ENCODE data around the gene CDK5RAP3. TPM values are rescaled to one million over a fixed set of nuclear protein-coding genes. Genes with fewer than 3 reads are reported as not detected.
"Not testable (repeated sequence)": the region's sequence is repeated elsewhere in the genome, so short reads cannot be mapped to it uniquely, and the experiment has no call there.

The CDK5RAP3 gene
- polyA plus RNA-seq, 1 donor from 2014 or later, result 80.0 TPM

DNA sequence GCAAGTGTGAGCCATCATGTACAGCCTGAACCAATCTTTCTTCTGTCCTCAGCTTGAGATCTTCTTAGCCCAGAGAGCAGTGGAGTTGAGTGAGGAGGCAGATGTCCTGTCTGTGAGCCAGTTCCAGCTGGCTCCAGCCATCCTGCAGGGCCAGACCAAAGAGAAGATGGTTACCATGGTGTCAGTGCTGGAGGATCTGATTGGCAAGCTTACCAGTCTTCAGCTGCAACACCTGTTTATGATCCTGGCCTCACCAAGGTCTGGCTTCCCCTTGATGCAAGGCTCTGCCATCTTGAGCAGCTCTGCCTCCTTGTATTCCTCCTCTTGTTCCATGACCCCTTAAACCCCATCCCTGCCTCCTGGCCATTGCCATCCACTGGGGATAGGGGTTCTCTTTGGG is 9.6 kb downstream of the CDK5RAP3 start:
- peak overlapping the region in 1 of 3 donors; percentile 20 for H3K27ac Mint-ChIP-seq
- peaks cover 3% of the 10 kb centered on the region for H3K36me3 Mint-ChIP-seq
- H3K4me1 Mint-ChIP-seq, result peaks cover 0 to 2% (median 0%) of the 10 kb centered on the region in 3 donors
- H3K27me3 Mint-ChIP-seq, result no peaks in the 10 kb centered on the region
- H3K9me3 Mint-ChIP-seq, result no peaks in the 10 kb centered on the region
- H3K4me3 Mint-ChIP-seq, result no peak overlapping the region

DNA sequence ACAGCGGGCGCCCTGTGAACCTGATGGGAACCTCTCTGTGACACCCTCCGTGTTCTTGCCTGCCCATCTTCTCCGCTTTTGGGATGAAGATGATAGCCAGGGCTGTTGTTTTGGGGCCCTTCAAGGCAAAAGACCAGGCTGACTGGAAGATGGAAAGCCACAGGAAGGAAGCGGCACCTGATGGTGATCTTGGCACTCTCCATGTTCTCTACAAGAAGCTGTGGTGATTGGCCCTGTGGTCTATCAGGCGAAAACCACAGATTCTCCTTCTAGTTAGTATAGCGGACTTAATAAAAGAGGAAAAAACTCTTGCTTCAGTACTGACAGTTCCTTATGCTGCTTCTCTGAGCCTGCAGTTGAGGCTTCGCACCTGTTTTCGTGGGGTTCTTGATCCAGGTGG is 10.5 kb downstream of the CDK5RAP3 start:
- H3K27me3 Mint-ChIP-seq, result no peaks in the 10 kb centered on the region
- no peak overlapping the region for H3K4me3 Mint-ChIP-seq
- H3K4me1 Mint-ChIP-seq, result no peaks in the 10 kb centered on the region
- H3K36me3 Mint-ChIP-seq, result peaks cover 3% of the 10 kb centered on the region
- H3K27ac Mint-ChIP-seq, result no peak overlapping the region
- H3K9me3 Mint-ChIP-seq, result no peaks in the 10 kb centered on the region

DNA sequence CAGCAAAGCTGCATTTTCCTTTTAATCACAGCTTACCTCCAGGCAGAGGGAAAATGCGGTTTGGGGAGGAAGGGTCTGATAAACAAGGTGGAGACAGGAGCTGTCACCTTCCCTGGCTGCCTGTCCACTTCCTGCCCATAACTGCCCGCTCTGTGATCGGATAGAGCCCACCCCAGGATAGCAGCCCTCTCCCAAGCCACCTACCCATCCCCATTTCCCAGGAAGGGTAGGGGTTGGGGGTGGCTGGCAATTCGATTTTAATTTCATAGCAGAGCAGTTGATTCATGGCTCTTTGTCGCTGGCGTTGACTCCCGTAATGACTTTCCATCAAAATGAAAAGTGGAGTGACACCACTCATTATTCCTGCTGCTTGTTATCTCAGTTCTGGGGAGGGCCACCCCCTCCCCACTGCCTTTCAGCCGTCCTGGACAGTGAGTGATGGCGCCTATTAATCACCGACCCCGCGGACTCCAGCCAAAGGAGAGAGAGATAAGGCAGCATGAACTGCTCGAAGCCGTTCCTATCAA is 11.2 kb downstream of the CDK5RAP3 start:
- Mint-ChIP-seq H3K4me1 (no peaks in the 10 kb centered on the region), H3K27me3 (no peaks in the 10 kb centered on the region), H3K27ac (no peak overlapping the region), H3K4me3 (no peak overlapping the region), H3K36me3 (peaks cover 3% of the 10 kb centered on the region), H3K9me3 (no peaks in the 10 kb centered on the region)

DNA sequence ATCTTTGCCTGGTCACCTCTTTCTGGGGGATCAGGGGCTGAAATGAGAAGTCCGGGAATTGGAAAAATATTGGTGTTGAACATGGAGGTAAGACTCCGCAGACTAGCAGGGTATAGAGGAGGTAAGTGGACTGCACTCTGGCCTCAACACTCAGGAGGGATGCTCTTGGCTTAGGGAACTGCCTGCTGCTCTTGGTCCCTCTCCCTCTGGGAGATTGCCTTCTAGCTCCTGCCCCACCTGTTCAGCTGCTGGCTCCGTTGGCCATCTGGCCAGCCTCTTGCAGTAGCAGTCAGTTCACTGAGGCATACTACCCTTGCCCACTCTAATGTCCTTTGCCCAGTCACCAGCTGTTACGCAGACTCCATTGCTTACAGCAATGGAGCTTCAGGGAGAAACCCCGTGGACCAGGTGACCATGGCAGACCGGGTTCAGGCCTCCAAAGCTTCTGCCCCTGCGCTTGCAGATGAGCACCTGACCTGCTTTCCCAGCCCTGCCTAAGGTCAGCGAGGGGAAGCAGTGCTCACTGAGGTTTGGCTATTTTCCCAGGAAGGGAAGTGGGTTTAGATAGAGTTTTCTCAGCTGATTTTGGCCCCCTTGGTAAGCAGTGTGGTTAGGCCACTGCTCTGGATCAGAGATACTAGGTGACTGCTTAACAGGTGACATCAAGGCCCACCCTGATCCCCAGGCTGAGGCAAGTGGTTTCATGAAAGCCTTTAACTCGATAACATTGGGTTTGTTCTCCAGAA is 11.9 kb downstream of the CDK5RAP3 start:
- Mint-ChIP-seq H3K9me3 (no peaks in the 10 kb centered on the region), H3K4me1 (no peaks in the 10 kb centered on the region), H3K4me3 (no peak overlapping the region), H3K27ac (no peak overlapping the region), H3K36me3 (peaks cover 3% of the 10 kb centered on the region), H3K27me3 (no peaks in the 10 kb centered on the region)

DNA sequence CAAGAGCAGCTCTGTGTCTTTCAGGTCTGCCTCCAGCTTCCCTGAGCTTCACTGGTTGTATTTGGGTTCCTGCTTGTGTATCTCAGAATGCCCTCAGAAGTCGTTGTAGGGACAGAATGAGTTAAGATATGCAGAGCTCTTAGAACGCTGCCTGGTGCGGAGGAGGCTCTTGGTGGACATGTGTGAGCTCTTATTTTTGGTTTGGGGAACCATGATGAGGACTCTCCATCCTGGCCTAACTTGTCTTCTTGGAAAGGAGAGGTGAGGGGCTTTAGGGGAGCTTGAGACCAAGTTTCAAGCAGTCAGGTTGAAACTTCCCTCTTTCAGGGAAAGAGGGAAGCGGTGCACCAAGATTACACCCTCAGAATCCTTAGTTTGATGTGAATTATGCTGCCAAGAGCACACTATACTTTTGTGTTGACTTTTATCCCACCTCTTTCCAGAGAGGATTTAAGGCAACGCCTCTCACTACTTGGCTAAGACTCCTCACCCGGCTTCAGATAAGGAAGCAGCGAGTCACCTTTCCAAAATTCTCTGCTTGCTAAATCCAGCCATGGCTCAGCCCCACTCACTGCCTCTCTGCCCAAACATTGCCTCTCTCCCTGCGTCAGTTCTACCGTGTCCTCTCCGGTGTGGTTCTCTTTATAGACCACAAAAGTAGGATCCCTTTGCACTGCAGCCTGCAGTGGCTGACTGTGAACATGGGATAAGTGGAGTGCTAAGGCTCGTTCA is 12.7 kb downstream of the CDK5RAP3 start:
- Mint-ChIP-seq H3K36me3 (peaks cover 3% of the 10 kb centered on the region), H3K4me3 (no peak overlapping the region), H3K4me1 (no peaks in the 10 kb centered on the region), H3K27me3 (no peaks in the 10 kb centered on the region), H3K9me3 (no peaks in the 10 kb centered on the region), H3K27ac (no peak overlapping the region)

DNA sequence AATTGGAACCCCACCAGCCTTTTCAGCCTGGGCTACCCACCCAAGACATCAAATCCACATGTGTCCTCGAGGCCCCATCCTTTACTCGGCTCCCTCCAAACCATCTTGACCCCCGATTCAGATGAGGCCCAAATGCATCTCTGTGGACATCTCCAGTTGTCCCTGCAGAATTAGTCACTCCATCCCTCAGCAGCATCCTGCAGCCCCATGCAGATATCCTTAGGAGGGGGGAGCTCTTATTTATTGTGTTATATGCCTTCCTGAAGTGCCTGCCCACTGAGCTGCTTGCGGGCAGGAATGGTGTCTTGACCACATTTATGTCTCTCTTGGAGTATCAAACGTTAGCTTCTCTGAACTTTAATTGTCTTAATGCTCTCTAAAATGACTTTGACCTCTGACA is 15.6 kb downstream of the CDK5RAP3 start:
- Mint-ChIP-seq H3K9me3 (no peaks in the 10 kb centered on the region), H3K4me1 (no peaks in the 10 kb centered on the region), H3K27ac (no peak overlapping the region), H3K27me3 (no peaks in the 10 kb centered on the region), H3K4me3 (no peak overlapping the region), H3K36me3 (peaks cover 3% of the 10 kb centered on the region)

DNA sequence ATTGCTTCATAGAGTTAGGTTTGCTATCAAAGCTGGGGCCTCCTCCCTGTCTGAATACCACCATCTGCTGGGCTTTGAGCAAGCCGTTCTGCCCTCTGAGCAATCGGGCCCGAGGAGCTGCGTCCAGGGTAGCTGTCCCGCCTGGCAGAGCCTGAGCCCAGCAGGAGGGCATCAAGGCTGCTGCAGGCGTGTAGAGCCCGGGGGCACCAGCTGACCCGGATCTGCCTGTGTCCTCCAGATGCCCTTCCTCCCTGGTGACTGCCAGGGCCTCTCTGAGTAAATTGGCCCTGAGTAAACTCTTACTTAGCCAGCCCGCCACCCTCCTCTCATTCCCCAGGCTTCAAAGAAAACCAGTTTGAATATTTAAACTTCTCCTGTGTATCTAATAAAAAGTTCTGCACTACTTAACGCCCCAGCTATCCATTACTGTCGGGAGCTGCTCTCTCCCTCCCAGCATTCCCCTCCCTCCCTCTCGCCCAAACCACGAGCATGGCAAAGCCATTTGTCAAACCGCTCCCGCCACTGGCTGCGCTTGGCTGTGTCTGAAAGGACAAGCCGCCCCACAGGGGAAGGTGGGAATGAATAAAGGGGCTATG is 16.4 kb downstream of the CDK5RAP3 start:
- Mint-ChIP-seq H3K36me3 (peaks cover 3% of the 10 kb centered on the region), H3K4me3 (no peak overlapping the region), H3K4me1 (no peaks in the 10 kb centered on the region), H3K27me3 (no peaks in the 10 kb centered on the region), H3K27ac (no peak overlapping the region), H3K9me3 (no peaks in the 10 kb centered on the region)

DNA sequence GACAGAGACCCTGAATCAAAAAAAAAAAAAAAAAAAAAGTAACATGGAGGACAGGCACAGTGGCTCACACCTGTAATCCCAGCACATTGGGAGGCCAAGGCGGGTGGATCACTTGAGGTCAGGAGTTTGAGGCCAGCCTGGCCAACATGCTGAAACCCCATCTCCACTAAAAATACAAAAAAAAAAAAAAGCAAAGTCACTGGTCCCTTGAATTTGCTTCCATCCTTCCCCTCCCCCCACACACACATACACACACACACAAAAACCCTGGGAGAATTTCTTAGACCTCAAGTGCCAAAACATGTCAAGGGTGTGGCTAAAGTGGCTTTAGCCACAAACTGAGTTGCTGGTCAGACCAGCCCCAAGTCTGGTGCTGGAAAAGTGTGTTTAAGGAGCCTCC is 17.5 kb downstream of the CDK5RAP3 start:
- not testable (repeated sequence) for H3K27ac Mint-ChIP-seq, H3K9me3 Mint-ChIP-seq, H3K4me3 Mint-ChIP-seq, H3K4me1 Mint-ChIP-seq, H3K27me3 Mint-ChIP-seq, H3K36me3 Mint-ChIP-seq

DNA sequence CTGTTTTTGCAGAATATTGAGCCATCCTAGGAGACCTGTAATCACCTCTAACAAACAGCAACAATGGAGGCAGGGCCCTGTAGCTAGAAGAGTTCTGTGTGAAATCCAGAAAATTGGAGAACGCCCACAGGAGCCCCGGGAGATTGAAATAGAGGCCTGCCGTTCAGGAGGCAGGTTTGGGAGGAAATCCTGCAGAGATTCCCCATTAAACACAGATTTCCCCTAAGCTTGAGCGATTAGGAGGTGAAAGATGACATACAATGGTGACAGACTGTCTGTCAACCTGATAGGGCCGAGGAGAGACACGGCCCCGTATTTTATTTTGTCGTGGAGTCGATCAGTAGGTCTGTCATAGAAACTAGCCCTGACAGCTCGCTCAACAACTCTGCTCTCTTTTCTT is 18.2 kb downstream of the CDK5RAP3 start:
- Mint-ChIP-seq H3K27ac (no peak overlapping the region), H3K9me3 (no peaks in the 10 kb centered on the region), H3K36me3 (no peaks in the 10 kb centered on the region), H3K27me3 (no peaks in the 10 kb centered on the region), H3K4me3 (no peak overlapping the region), H3K4me1 (no peaks in the 10 kb centered on the region)

DNA sequence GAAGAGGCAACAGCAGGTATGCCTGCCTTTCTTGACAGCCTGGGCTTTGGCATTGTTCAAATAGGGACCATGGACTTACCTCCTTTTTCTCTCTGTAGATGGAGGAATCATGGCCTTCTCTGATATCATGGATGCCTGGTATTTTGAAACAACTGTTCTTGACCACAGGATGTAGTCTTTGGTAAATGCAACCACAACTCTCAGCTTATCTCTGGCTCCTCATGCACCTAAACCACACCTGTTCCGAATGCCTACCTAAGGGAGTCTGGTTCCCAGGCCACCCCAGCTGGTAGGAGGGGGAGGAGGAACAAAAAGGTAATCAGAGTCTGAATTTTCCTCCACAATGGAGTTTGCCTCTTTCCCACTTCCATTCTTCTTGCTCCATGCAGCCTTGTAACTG is 18.8 kb downstream of the CDK5RAP3 start:
- H3K4me3 Mint-ChIP-seq, result no peak overlapping the region
- H3K4me1 Mint-ChIP-seq, result no peaks in the 10 kb centered on the region
- H3K9me3 Mint-ChIP-seq, result no peaks in the 10 kb centered on the region
- no peak overlapping the region for H3K27ac Mint-ChIP-seq
- H3K27me3 Mint-ChIP-seq, result peaks cover 2% of the 10 kb centered on the region
- H3K36me3 Mint-ChIP-seq, result no peaks in the 10 kb centered on the region

DNA sequence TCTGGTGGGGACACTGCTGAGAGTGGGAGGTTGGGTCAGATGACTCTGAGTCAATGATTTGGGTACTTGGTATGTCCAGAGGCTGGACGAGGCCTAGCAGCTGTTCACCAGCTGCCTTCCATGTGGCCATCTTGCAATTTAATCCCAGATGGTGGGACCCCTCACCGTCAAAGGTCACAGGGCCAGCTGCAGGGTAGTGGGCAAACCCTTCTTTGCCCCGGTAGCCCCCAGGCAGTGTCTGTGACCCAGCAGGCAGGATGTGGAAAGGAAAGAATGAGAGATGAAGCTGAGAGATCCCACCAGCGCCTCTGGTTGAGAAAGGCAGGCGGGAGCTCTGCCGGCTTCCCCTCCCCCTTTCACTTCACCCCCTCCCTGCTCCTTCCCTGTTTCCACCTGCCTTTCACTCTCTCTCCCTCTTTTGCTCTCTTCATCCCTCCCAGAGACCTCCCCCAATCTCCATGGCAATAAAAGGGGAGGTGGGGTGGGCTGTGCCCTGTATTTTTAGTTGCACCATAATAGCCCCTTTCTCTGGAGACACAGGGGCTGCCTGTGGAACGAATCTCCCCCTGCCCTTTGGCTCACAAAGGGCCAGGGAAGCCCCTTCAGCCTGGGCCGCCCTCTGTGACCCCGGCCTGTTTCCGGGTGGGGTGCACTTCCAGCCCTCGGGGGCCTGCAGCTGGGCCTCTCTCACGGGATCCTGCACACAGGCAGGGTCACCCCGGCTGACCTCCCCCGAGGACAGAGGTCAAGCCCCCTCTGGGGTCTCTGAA is 20.2 kb downstream of the CDK5RAP3 start:
- Mint-ChIP-seq H3K9me3 (no peaks in the 10 kb centered on the region), H3K4me1 (no peaks in the 10 kb centered on the region), H3K36me3 (no peaks in the 10 kb centered on the region), H3K27me3 (peaks cover 2% of the 10 kb centered on the region), H3K4me3 (no peak overlapping the region), H3K27ac (no peak overlapping the region)

DNA sequence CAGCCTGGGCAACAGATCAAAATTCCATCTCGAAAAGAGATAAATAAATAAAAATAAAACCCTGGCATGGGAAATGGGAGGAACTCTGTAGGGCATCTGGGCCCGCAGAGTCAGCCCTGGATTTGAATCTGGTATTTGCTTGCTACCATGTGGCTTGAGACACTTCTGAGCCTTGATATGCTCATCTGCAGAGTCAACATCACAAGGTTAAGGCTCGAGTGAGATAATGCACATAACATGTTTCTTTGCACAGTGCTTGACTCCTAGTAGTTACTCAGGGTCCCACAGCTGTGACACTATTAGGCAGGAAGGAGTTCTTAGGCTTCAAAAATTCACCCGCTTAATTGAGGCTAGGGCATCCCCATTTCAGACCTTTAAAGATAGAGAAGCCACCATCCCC is 21.3 kb downstream of the CDK5RAP3 start:
- H3K4me1 Mint-ChIP-seq, result no peaks in the 10 kb centered on the region
- no peaks in the 10 kb centered on the region for H3K36me3 Mint-ChIP-seq
- H3K9me3 Mint-ChIP-seq, result no peaks in the 10 kb centered on the region
- peaks cover 2% of the 10 kb centered on the region for H3K27me3 Mint-ChIP-seq
- no peak overlapping the region for H3K27ac Mint-ChIP-seq
- no peak overlapping the region for H3K4me3 Mint-ChIP-seq

DNA sequence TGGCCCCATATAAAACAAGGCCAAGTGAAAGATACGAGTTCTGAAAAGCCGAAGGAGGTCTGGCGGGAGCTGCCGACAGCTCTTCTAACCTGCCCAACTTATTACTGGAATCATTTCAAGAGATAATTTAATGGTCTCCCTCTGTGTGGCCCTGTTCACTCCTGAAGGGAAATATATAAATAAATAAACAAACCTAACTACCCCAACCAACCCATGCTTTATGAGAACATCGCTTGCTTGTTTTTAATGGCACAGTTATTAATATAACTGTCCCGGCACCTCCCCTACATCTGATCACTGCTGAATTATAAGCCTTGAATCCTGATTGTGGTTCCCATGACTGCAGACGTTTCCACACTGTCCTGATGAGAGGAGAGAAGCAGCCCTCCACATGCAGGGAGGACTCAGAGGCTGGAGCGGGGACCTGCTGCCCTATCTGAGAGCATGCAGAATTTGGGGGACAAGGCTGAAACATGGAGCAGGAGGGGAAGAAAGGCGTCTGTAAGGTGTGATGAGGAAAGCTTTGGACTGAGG is 22.2 kb downstream of the CDK5RAP3 start:
- Mint-ChIP-seq H3K4me3 (no peak overlapping the region), H3K36me3 (no peaks in the 10 kb centered on the region), H3K27me3 (peaks cover 2% of the 10 kb centered on the region)

DNA sequence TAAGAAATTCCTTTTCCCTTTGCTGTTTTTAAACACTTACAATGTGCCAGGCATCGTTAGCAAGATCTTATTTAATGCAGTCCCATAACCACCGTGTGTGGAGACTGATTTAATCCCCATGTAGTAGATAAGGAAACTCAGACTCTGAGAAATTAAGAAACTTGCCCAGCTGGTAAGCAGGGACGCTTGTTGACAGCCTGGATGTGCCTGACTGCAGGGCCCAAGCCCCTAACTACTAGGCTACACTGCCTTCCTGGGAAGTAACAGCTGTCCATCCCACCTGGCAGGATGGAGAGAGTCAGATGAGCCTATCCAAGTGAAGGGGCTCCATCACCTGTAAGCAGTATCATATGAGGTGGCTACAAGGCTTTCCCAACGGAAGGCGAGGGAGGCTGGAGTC is 23.1 kb downstream of the CDK5RAP3 start:
- no peaks in the 10 kb centered on the region for H3K36me3 Mint-ChIP-seq
- H3K27me3 Mint-ChIP-seq, result peaks cover 2% of the 10 kb centered on the region
- no peaks in the 10 kb centered on the region for H3K4me1 Mint-ChIP-seq
- no peaks in the 10 kb centered on the region for H3K9me3 Mint-ChIP-seq
- no peak overlapping the region for H3K27ac Mint-ChIP-seq
- H3K4me3 Mint-ChIP-seq, result no peak overlapping the region

More for the DNA sequence above, 22.2 kb downstream of the CDK5RAP3 start:
- Mint-ChIP-seq H3K9me3 (no peaks in the 10 kb centered on the region), H3K4me1 (no peaks in the 10 kb centered on the region), H3K27ac (no peak overlapping the region)

DNA sequence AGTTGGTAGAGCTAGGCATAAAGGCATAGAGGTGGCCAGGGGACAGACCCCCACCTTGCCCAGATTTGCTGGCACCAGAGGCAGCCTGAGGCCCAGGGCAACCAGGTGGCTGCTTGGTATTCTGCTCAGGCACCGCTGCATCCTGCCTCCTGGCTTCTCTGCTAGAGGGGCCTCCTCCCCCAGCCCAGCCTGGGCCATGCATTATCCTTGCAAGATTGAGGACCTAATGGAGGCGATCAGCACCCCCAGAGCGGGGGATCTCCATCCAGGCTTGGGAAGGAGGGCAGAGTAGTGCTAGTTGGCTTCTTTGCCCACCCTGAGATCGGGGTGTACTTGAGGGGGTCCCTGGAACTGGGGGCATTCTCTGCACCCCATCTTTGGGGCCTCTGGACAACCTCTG is 23.8 kb downstream of the CDK5RAP3 start:
- no peaks in the 10 kb centered on the region for H3K4me1 Mint-ChIP-seq
- H3K4me3 Mint-ChIP-seq, result no peak overlapping the region
- no peaks in the 10 kb centered on the region for H3K36me3 Mint-ChIP-seq
- H3K27ac Mint-ChIP-seq, result no peak overlapping the region
- H3K27me3 Mint-ChIP-seq, result peaks cover 2% of the 10 kb centered on the region
- H3K9me3 Mint-ChIP-seq, result no peaks in the 10 kb centered on the region
